ENCODE measurements around the gene NTMT1.

- TF ChIP-seq CTCF (IDR thresholded peaks at IDR 0.05), result no peak
- TF ChIP-seq POLR2A (IDR thresholded peaks at IDR 0.05), result no peak
- no peak for TF ChIP-seq POLR2AphosphoS5 (IDR thresholded peaks at IDR 0.05)
- no peak for TF ChIP-seq EP300 (IDR thresholded peaks at IDR 0.05)
Observed at GRCh38 chr9:129604056-129604765, 21.8 kb upstream of the NTMT1 start.
